GM18873 (cell line): Measurements from ENCODE around the gene TCEA2.
"Not testable (repeated sequence)": the region's sequence is repeated elsewhere in the genome, so short reads cannot be mapped to it uniquely, and the experiment has no call there.

ENCODE experiments used
- ATAC-seq: cut with Tn5 transposase; IDR thresholded peaks from one replicate; pipeline ENCODE4 v1.9.1; 2021; ENCODE audit warnings: mild to moderate bottlenecking, moderate library complexity, moderate number of reproducible peaks; ENCODE audit not compliant: unreplicated experiment, low FRiP score

Gene TCEA2

DNA sequence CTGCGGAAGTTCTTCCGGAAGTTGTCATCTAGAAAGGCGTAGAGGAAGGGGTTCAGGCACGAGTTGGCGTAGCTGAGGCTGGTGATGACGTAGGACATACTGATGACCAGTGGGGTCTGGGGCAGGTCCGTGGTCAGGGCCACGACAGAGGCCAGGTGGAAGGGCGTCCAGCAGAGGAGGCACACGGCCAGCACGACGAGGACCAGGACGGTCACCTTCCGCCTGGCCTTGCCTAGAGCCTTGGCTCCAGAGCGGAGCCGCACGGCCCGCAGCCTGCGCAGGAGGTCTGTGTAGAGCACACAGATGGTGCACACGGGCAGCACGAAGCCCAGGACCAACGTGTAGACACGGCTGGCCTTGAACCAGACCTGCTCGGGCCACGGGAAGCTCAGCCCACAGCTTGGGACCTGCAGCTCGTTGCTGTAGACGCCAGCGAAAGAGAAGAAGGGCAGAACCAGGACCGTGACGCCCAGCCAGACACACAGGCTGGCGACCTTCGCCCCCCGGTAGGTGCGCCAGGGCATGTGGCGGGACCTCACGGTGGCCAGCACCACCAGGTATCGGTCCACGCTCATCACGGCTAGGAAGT lies 42.9 kb downstream of the TCEA2 start:
- ATAC-seq: no peak

DNA sequence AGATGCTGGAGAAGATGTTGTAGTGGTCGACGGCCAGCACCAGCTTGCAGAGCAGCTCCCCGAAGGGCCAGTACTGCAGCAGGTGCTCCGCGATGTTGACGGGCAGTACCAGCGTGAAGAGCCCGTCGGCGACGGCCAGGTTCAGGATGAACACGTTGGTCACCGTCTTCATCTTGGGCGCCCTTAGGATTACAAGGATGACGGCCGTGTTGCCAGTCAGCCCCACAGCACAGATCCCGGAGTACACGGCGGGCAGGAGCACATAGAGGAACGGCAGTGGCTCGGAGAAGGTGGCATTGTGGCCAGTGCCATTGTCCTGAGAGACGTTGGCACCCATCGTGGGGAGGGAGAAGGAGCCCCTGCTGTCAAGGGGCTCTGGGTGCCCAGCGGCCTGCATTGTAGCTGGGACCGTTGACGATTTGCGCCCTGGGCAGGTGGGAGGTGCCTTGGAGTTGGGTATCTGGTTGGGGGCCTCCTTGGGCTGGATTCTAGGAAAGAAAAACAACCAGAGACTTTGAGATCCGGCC lies 43.5 kb downstream of the TCEA2 start:
- ATAC-seq: no peak

DNA sequence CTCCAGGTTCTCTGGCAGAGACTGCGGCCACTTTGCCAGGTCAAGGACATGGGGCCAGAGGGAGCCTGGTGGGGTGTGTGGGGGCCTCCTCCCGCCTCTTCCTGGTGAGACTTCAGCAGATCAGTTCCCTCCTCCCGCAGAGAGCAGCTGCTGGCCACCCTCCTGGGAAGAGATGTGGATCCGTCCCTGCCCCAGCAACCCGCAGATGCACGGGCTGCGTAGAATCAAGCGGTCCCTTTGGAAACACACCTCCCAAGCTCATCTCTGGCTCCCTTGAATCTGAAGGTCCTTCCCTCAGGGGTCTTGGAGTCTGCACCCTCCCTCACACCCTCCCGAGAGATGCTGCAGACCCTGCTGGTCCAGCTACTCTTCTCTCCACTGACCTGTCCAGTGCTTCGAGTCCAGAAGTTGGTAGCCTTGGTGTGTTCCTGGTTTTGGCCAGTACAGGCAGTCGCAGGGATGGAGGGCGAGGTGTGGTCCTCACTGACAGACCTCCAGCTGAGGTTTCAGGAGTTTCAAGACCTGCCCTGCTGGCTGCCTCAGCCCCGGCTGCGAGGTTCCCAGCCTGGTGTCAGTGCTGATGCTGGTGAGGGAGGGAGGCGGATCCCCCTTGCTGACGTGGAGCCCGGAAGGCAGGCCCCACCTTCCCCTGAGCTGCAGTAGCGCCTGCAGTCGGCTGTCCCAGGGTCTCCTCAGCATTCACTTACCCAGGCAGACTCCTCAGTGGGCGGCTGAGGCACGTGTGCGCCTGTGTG lies 44.2 kb downstream of the TCEA2 start, which contains the start of gene NPBWR2:
Gene NPBWR2, minus strand, starts transcription at position 585 of the 755 bp plus-strand sequence. CDS start 734 bp downstream, outside the sequence.
- ATAC-seq: no peak

DNA sequence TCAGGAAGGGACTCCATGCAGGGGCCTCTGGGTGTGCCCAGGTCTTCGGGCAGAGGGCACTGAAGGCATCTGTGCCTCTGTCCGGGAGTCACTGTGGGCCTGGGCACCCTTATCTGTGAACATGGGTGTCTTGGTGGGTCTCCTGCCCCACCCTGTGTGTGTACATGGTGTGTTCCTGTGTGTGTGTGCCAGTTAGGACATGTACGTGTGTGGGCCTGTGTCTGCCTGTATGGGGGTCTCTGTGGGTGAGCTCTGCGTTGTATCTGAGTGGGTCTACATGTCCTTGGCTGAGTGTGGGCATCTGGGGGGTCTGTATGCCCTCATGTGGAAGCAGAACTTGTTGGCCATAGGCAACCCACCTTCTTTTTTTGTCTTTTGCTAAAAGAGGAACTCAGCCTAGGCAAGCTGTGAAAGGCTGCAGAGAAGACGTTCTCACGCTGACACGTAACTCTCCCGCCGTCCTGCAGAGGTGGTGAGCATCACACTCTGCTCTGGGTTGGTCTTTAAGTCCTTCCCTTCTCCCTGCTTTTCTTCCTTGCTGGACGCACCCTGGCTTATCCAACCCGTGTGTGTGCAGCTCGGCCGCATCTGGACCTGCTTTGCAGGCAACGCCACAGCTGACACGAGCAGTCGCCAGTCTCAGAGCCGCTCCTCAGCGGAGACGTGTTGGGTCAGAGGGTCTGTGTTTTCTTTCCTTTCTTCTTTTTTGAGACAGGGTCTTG lies 44.9 kb downstream of the TCEA2 start:
- no peak for ATAC-seq

DNA sequence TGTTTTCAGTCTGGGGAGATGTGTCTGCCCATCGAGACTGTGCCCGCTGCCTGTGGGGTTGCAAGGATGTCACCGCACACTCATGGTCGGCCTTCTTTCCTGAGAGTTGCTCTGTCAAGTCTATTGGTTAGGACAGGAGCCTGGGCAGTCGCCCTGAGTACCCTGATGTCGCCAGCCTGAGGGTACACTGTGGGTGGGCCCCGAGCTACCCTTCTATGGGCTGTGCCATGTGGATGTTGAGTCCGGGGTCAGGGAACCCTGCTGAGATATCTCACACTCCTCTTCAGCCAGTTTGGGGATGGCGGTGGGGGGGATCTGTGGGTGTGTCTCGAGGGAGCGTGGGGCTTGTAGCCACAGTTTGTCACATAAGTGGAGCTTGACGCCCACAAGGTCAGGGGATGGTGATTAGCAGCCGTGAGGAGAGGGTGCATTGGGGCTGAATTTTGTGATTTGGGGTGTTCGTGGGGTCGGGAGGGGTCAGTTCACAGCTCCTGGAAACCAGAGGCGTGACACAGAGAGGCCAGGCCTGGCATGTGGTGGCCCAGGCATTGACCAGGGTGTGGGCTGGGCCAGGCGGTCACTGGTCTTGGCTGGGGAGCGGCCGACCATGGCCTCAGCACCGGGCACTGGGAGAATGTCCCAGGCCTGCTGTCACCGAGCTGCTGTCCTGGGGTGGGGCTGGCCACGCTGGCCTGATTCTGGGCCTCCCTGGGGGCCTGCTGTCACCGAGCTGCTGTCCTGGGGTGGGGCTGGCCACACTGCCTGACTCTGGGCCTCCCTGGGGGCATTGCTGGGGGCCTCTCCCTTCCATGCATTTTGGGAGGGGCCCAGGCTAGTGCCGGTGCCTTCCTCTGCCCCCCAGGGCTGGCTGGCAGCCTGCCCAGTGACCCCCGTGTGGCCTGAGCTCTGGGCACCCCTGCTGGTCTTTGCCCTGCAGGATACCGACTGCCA lies 46.0 kb downstream of the TCEA2 start:
- no peak for ATAC-seq

DNA sequence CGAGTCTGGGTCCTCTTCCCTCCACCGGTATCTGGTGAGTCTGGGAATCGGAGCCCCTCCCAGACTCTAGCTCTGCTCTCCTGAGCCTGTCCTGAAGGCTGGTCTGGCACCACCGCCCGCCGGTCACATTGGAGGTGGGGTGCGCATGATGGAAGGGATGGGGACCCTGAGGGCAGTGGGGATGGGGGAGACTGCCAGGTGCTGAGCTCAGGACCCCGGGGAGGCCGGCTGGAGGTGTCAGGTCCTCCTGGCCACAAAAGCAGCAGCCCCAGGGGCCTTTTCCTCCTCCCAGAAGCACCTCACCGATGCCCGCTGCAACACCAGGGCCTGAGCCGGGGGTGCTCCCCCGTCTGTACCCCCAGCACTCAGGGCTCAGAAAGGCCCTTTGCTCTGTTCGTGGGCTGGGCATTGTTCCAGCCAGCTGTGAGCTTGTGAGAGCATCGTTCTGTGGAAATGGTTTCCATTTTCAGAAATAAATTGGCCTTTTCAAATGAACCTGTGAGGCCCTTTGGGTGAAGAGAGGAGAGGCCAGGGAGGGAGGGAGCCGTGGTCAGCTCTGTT lies 46.9 kb downstream of the TCEA2 start:
- ATAC-seq: no peak

DNA sequence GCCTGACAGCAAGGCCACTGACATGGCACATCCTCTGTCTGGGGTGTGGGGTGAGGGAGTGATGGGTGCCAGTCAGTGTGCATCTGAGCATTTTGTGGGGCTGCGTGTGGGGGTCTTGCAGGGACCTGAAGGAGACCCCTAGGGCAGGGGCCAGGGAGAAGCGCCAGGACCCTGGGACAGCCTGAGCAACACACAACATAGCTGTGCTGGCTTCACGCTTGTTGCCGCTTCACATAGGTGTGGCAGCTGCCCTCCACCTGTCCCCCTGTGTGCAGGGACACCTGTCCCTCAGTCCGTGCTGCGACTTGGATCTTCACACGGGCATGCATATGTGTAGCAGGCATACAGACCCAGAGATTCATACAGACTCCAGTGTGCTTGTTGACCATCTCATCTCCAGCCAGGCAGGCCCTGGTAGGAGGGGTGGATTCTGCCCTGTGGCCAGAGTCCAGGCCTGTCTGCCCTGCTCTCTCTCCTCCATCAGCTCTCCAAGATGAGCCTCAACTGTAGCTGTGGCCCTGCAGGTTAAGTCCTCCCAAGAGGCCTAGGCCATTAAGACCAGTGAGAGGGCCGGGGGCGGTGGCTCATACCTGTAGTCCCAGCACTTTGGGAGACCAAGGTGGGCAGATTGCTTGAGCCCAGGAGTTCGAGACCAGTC lies 47.5 kb downstream of the TCEA2 start:
- ATAC-seq: no peak

DNA sequence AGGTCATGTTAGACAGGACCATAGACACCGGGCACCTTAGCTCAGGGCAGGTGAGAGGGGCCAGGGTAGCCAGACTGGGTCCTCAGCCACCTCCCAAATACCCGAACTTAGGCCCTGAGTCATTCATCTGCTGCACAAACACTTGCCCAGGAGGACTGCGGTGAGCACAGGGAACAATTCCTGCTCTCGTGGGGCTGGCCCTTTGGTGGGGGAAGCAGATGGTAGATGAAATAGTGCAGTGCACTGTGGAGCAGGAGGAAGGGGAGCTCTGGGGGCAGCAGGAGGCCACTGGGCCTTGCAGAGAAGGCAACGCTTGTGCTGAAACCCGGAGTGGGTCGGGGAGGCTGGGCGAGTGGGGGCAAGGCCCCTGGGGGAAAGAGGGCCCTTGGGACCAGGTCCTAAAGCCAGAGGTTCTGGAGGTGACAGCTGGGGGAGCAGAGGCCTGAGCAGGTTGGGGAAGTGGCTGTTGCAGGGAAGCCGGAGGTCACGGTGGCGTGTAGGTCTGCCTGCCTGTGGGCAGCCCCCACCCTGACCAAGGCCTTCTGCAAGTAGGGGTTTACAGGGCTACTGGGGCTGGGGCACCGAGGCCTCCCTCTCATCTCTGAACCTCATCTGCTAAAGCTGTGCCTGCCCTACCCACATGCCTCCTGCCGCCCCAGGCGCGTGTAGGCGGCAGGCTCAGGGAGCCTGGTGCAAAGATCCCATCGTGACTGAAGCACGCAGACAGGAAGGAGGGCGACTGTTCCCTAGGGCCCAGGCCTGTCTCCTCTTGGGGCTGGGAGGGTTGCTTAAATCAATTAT lies 49.0 kb downstream of the TCEA2 start:
- ATAC-seq: no peak

DNA sequence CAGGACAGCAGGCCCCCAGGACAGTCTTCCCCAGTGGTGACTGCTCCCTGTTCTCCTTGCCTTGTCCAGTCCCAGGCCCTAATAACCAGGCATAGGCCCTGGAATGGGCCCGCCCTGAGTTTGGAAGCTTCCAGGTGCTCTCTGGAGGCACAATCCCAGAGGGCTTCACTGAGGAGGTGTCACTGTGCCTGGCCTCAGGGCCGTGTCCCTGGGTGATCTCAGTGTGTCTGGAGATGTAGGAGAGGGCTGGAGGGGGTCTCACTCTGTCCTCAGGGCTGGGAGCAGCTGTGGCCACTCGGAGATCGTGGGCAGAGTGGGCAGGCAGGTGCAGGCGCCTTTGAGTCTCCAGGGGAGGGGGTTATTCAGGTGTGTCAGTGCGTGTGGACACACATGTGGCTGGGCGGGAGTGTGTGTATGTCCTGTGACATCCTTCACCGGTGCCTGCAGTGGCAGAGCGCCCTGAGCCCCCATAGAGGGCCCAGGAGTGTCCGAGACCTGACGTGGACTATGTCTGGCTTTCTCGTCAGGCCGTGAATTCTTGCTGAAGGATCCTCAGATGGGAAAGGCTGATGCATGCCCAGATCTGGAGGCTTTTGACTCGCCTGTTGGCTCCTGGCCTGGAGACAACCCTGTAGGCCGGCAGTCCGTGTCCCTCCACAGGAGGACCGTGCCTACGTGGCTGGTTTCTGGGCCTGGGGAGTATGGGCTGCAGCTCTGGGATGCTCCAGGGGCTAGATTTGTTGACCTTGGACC lies 49.9 kb downstream of the TCEA2 start:
- ATAC-seq: no peak

DNA sequence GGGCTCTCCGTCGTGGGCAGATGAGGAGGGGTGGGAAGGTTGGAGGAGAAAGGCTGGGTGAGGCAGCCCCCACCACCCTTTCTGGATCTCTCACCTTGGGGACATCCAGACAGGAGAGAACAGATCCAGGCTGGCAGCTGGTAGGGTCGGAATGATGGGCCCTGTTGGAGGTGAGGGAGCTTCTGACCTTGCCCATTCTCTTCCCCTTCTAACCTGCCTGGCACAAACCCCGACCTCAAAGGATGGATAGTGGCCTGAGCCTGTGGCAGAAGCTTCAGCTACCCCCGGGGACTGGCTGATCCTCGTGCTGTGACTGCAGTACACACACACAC lies 50.4 kb downstream of the TCEA2 start:
- no peak for ATAC-seq

DNA sequence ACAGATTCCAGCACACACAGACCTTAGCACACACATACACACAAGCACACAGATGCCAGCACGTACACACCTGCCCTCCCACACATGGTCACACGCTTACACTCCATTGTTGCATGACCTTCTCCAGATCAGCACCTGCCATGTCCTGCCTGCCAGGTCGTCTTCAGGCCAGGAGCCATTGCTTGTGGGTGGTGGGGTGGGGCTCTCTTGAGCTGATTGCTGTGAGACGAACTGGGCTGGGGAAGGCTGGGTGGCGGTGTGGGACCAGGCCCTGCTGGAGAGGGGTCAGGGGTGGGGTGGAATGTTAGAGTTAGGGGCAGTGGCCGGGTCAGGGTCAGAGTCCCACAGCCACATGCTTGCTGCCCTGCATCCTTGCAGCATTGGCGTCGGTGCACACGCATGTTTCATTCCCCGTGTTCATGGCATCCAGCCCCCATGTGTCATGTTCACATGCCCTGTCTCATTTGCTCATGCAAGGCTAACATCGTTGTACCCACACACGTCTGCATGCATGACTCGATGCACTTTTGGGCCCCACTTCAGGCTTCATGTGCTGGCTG lies 50.9 kb downstream of the TCEA2 start:
- no peak for ATAC-seq

DNA sequence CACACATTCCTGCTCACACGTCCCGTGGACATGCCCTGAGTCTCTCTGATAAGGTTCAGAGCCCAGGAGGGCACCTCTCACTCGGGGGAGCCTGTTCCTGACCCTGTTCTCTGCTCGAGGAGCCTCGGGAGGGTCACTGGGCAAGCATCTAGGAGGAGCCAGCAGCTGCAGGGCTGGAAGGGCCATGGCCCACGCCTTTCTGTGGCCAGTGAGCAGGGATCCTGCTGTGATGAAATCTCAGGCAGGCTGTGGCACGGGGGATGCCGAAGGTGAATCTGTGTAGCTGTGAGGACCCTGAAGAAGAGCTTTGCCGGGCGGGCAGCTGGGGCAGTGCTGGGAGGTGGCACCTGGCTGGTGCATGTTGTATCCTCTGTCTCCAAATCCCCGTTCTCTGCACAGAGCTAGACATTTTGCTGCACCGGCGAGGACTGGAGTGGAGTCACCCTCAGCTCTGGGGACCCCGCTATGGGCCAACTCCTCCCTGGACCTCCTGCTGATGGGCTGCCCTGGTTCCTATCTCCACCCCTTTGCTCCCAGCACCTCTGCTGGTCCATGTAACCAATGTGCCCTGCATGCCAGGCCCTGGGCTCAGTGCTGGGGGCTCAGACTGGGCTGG lies 51.5 kb downstream of the TCEA2 start:
- no peak for ATAC-seq

DNA sequence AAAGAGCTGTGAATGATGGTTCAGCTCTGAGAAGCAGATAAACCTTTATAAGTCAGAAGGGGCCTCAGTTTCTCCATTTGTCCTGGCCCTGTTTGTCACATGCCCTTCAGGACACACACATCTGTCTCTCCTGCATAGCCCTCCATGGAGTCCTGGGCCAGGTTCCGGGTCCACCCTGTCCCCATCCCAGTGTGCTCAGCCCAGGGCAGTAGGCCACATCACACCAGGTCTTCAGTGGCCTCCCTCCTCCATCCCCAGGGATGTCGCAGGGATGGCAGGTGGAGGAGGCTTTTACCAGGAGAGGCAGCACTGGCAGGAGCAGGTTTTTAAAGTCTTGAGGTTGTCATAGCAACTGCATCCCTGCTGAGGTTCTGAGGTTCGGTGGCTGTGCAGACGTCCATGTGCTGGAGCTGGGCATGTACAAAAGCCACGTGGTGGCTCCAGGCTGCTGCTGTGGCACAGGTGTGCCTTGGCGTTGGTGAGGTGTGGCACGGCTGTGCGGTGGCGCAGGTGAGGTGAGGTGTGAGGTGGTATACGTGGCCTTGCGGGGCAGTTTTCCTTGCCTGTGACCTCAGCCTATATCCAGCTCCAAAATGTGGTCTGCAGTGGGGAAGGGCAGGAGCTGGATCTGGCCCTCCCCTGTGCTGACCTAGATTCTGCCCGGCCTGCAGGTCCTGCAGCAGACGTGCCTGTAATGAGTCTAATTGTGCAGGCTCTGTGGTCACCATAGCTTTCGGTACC lies 52.3 kb downstream of the TCEA2 start:
- no peak for ATAC-seq

DNA sequence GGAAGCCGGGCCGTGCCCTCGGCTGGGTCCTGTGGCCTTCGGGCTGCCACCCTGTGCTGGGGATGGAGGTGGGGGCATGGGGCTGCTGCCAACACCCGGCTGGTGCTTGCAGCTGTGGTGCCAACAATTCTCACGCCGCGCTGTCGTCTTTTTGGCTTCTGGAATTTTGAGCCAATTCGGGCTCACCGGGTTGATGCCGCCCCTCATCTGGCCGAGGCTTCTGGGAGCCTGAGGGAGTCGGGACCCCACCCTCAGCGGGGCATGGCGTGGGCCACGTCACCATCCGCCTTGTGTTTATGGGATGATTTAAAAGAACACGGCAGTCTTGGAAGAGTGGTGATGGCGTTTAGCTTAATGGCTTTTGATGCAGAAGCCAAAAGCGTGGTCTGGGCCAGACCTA lies 53.0 kb downstream of the TCEA2 start:
- ATAC-seq: no peak

DNA sequence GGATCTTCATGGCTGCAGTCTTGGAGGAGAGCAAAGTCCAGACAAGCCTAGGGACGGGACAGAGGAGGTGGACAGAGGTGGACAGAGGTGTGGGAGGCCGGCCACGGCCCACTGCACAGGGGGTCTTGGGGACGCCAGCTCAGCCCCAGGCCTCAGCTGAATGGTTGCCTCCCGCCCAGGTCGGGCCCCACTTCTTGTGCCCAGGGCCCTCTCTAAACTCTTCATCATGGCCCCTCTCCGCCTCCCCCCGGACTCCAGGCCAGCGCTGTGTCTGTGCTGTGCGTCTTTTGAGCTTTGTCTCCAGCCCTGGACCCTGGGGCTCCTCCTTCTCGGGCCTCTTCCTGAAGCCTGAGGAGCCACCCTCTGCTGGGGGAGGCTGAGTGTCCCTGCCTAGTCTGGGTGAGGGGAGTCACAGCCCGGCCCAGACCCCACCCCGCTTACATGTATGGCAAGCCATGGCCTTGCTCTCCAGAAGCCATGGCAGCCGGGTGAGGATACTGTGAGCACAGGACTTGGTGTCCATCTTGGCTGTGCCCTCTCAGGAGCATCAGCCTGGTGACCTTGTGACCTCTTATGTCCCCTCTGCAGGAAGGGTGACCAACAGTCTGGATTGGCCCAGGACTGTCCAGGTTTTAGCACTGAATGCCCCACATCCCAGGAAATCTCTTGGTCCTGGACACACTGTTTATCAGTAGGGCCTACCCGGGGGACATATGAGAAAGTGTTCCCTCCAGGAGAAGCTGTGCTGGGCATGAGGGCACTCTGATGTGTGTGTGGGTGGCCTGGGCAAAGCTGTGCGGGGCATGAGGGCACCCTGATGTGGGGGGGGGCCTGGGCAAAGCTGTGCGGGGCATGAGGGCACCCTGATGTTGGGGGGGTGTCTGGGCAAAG lies 53.8 kb downstream of the TCEA2 start:
- ATAC-seq: no peak

DNA sequence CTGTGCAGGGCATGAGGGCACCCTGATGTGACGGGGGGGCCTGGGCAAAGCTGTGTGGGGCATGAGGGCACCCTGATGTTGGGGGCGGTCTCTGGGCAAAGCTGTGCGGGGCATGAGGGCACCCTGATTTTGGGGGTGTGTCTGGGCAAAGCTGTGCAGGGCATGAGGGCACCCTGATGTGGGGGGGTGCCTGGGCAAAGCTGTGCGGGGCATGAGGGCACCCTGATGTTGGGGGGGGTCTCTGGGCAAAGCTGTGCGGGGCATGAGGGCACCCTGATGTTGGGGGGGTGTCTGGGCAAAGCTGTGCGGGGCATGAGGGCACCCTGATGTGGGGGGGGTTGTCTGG lies 54.4 kb downstream of the TCEA2 start:
- ATAC-seq: not testable (repeated sequence)
